A172 (cell line): Measurements from ENCODE around the gene TNFRSF12A. TPM values are rescaled to one million over a fixed set of nuclear protein-coding genes. Genes with fewer than 3 reads are reported as not detected.

Source experiments
- DNase-seq: peaks from one replicate; pipeline ENCODE4 v3.0.0-alpha.2; 2015; ENCODE audit warnings: low spot score
- total RNA-seq: library from RNA; depleted of rRNA; stranded (reverse); fragments of >200 nt; shearing (Covaris generic); gene quantifications from 2 replicates; pipeline ENCODE4 v1.2.3, GENCODE V29; 2014

Gene TNFRSF12A
- total RNA-seq, 1 experiment from 2014 or later: 551 TPM

DNA sequence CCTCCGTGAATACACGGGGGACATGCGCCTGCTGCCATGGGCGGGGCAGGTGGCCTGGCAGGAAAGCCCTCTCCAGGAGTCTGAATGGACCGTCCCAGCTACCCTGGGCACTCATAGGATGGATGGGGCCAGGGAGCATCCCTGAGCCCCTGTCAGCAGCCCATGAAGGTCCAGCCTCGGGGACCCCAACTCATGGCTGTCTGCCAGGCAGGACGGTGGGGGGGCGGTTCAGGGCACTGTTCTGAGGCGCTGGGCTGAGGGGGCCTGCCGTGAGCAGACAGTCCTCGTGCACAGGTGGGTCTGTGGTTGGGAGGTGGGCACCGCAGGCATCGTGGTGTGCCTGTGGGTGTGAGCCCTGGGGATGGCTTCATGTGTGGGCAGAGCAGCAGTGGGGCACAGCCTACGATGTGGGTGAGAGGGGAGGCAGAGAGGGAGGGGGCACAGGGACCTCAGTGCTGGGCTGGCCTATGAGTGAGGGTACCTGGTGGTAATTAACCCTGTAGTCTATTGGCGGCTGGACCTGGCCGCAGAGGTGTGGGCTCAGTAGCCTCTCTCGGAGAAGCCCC lies 33.5 kb upstream of the TNFRSF12A start:
- DNase-seq: no peak

GRCh38 chr16:2987286-2987685 lies 32.9 kb upstream of the TNFRSF12A start:
- DNase-seq: no peak

GRCh38 chr16:2987833-2988232 lies 32.3 kb upstream of the TNFRSF12A start:
- DNase-seq: no peak

- no peak for DNase-seq
Observed at GRCh38 chr16:2988590-2989099, 31.5 kb upstream of the TNFRSF12A start.

DNA sequence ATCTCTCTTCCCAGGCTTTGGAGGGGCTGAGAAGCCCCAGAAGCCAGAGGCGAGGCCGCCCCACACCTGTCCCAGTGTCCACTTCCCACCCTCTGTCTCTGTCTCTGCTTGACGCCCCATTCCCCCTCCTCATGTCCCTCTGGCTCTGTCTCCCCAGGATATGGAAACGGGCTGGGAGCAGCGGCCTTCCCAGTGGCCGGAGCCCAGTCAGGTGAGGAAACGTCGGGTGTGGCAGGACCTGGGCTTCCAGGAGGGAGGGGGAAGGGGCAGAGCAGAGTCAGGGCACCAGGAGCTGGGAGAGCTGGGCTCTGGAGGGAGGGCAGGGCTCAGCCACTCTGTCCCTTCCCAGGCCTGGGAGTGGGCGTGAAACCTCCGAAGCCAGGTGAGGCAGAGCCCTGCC lies 29.3 kb upstream of the TNFRSF12A start:
- DNase-seq: no peak

GRCh38 chr16:2991566-2992261 lies 28.5 kb upstream of the TNFRSF12A start:
- no peak for DNase-seq

GRCh38 chr16:2992383-2993081 lies 27.6 kb upstream of the TNFRSF12A start:
- DNase-seq: no peak

DNA sequence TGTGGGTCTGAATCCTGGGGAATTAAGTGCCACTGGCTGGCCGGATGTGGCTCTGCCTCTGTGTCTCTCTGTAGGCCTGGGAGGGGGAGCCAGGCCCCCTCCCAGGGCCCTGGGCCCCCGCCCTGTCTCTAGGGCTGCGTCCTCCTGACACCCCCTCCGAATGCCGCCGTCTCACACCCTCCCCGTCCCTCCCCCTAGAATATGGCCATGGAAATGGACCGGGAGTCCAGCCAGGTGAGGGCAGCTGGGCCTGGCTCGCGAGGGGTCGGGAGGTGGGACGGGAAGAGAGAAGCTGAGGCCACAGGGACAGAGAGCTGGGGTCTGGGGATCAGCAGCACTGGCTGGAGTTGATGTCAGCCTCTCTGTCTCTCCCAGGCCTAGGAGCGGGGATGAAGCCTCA lies 23.9 kb upstream of the TNFRSF12A start:
- DNase-seq: no peak

DNA sequence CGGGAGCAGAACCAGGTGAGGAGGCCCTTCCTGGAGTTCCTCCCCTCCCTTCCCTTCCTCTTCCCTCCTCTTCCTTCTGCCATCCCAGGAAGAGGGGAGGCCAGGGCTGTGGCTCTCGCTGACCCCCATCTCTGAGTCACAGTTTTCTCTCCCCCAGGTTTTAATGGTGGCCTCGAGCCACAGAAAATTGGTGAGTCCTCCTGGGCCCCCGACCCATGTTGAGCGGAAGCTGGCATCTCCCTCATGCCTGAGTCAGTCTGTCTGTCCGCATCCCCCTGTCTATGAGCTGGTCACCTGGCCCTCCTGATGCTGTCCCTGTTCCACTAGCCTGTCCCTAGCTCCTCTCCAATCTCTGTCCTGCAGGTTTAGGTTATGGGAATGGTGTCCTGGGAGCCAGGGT lies 20.2 kb upstream of the TNFRSF12A start:
- DNase-seq: no peak

DNA sequence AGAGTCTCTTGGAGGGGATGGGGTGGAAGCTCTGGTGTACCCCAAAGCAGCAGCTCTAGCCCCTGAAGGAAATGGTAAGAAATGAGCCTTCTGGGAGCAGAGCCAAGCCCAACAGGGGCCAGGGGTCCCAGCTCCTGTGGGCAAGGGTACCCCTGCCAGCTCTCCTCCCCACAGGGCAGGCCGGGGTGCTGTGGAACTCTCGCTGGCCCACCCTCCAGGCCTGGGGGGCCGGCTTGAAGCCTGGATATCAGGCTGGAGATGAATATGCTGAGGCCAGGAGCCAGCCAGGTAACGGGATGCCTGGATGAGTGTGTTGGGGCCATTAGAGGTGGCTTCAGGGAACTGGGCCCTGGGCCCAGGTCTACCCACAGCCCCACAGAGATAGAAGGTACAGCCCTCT lies 19.6 kb upstream of the TNFRSF12A start:
- no peak for DNase-seq

GRCh38 chr16:3001316-3001715 lies 18.9 kb upstream of the TNFRSF12A start:
- DNase-seq: no peak

DNA sequence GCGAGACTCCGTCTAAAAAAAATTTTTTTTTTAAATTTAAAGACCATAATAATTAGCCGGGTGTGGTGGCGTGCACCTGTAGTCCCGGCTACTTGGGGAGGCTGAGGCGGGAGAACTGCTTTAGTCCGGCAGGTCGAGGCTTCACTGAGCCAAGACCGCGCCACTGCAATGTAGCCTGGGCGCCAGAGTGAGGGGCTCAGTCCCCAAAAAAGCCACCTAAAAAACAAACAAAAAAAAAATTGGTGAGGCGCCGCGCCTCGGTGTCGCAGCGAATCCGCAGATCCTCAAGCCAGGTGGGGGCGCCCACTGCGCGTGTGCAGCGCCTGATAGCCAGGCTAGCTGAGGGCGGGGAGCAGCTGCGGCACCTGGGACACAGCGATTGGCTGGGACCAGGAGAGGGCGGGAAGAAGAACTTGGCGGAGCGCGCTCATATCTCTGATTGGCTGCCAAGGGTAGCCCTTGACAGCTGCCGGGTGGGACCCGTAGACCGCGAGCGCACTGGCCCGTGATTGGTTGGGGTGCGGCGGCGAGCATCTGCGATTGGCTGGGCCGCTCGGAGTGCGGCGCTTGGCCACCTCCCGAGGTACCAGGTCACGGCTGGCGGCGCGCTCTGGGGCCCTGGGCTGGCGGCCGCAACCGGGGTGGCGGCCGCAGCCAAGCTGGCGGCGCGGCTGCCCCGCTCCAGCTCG lies 16.4 kb upstream of the TNFRSF12A start:
- peak; percentile 99 for DNase-seq

GRCh38 chr16:3004319-3004718 lies 15.8 kb upstream of the TNFRSF12A start:
- no peak for DNase-seq

DNA sequence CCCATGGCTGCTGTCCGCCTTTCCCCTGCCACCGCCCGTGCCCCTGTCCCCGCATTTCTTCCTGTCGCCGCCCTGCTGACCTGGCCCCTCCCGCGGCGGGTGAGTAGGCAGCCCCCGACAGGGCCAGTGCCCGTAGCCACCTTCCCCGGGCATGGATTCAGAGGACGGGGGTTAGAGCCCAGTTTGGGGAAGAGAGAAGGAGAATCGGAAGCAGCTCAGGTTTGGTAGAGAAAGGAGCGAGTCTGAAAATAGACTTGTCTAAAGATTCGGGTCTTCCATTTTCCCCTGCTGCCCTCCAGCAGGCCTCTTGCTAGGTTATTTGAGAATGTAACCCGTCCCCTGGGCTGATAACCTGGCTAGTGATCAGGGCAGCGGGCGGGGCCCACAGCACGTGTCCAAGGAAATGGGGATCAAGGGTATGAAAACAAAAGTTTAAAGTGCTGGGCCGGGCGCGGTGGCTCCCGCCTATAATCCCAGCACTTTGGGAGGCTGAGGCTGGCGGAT lies 15.3 kb upstream of the TNFRSF12A start:
- no peak for DNase-seq

- no peak for DNase-seq
Observed at GRCh38 chr16:3007059-3007956, 12.9 kb upstream of the TNFRSF12A start.

- DNase-seq: no peak
Observed at GRCh38 chr16:3007957-3008689, 12.0 kb upstream of the TNFRSF12A start.

- no peak for DNase-seq
Observed at GRCh38 chr16:3008690-3009037, 11.5 kb upstream of the TNFRSF12A start.

GRCh38 chr16:3009568-3010390 lies 10.4 kb upstream of the TNFRSF12A start:
- no peak for DNase-seq

DNA sequence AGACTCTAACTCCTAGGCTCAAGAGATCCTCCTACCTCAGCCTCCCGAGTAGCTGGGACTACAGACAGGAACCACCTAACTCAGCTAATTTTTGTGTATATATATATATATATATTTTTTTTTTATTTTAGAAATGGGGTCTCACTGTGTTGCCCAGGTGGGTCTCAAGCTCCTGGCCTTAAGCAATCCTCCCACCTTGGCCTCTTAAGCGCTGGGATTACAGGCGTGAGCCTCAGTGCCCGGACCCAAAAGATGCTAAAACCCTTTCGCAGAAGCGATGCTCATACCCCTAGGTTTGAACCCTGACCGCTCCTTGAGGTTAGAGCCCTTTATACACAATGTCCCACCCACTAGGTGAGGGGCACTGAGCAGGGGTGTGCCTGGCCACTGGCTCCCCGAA lies 9.7 kb upstream of the TNFRSF12A start:
- no peak for DNase-seq

- no peak for DNase-seq
Observed at GRCh38 chr16:3012246-3012645, 7.9 kb upstream of the TNFRSF12A start.
